ENCODE data around the gene GSTP1.
"Not testable (repeated sequence)": the region's sequence is repeated elsewhere in the genome, so short reads cannot be mapped to it uniquely, and the experiment has no call there.

GSTP1 gene

GRCh38 chr11:67563705-67564114, 19.9 kb upstream of the GSTP1 start:
- DNase-seq (ENCODE audit: low spot score) = peak; percentile 32

- no peak for DNase-seq (ENCODE audit: low spot score)
Observed at GRCh38 chr11:67564230-67564629, 19.4 kb upstream of the GSTP1 start.

- no peak for DNase-seq (ENCODE audit: low spot score)
Observed at GRCh38 chr11:67571443-67571842, 12.2 kb upstream of the GSTP1 start.

- DNase-seq (ENCODE audit: low spot score) = no peak
Observed at GRCh38 chr11:67572305-67572704, 11.3 kb upstream of the GSTP1 start.

- DNase-seq (ENCODE audit: low spot score) = no peak
Observed at GRCh38 chr11:67572747-67573419, 10.7 kb upstream of the GSTP1 start.

GRCh38 chr11:67574938-67575337, 8.7 kb upstream of the GSTP1 start:
- DNase-seq (ENCODE audit: low spot score) = no peak

- DNase-seq (ENCODE audit: low spot score) = no peak
Observed at GRCh38 chr11:67576735-67577475, 6.7 kb upstream of the GSTP1 start.

- DNase-seq (ENCODE audit: low spot score) = no peak
Observed at GRCh38 chr11:67577951-67578350, 5.7 kb upstream of the GSTP1 start.

- DNase-seq (ENCODE audit: low spot score) = no peak
Observed at GRCh38 chr11:67581469-67581868, 2.1 kb upstream of the GSTP1 start.

GRCh38 chr11:67582011-67582410, 1.6 kb upstream of the GSTP1 start:
- no peak for DNase-seq (ENCODE audit: low spot score)

- DNase-seq (ENCODE audit: low spot score) = no peak
Observed at GRCh38 chr11:67584205-67584880, 731 bp downstream of the GSTP1 start.

- DNase-seq (ENCODE audit: low spot score) = no peak
Observed at GRCh38 chr11:67584881-67585873, 1.6 kb downstream of the GSTP1 start.

GRCh38 chr11:67585911-67586310, 2.3 kb downstream of the GSTP1 start:
- DNase-seq (ENCODE audit: low spot score) = no peak

- DNase-seq (ENCODE audit: low spot score) = no peak
Observed at GRCh38 chr11:67586568-67587250, 3.1 kb downstream of the GSTP1 start.

GRCh38 chr11:67588136-67588503, 4.5 kb downstream of the GSTP1 start:
- DNase-seq (ENCODE audit: low spot score) = no peak

- not testable (repeated sequence) for DNase-seq (ENCODE audit: low spot score)
Observed at GRCh38 chr11:67588899-67589415, 5.3 kb downstream of the GSTP1 start.

GRCh38 chr11:67592880-67593564, 9.4 kb downstream of the GSTP1 start:
- no peak for DNase-seq (ENCODE audit: low spot score)

GRCh38 chr11:67593565-67593905, 9.9 kb downstream of the GSTP1 start:
- no peak for DNase-seq (ENCODE audit: low spot score)

- DNase-seq (ENCODE audit: low spot score) = no peak
Observed at GRCh38 chr11:67594480-67594879, 10.9 kb downstream of the GSTP1 start.

GRCh38 chr11:67596753-67597300, 13.2 kb downstream of the GSTP1 start:
- no peak for DNase-seq (ENCODE audit: low spot score)

Data from COLO829 (cell line).